ENCODE measurements around the gene MDH1B. TPM values are rescaled to one million over a fixed set of nuclear protein-coding genes. Genes with fewer than 3 reads are reported as not detected.

Gene MDH1B
- total RNA-seq, 2 donors from 2014 or later = 1.0 to 3.0 TPM

DNA sequence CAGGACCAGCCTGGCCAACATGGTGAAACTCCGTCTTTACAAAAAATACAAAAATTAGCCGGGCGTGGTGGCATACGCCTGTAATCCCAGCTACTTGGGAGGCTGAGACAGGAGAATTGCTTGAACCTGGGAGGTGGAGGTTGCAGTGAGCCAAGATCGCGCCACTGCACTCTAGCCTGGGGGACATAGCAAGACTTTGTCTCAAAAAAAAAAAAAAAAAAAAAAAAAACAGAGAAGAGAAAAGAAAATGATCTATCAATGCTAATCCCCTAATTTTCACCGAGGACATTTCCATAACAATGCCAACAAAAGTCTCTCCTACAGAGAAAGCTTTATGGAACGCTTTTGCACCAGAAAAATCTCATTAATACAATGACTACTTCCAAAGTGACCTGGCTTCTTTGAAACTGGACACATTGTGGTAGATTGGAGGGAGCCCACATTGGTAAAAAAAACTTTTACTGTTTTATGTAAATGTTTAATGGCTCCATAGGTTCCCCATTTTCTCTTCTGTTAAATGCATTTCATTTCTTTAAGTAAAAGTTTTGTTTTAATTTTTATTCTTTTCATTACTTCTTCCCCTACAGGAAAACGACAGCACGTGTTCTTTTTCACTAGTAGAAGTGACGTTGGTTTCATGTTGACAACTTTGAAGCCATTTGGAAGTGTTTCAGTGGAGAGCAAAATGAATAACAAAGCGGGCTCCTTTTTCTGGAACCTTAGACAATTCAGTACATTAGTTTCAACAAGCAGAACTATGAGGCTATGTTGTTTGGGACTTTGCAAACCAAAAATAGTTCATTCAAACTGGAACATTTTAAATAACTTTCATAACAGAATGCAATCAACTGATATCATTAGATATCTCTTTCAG lies 1.2 kb upstream of the MDH1B start:
- TF ChIP-seq, protein P1, sequence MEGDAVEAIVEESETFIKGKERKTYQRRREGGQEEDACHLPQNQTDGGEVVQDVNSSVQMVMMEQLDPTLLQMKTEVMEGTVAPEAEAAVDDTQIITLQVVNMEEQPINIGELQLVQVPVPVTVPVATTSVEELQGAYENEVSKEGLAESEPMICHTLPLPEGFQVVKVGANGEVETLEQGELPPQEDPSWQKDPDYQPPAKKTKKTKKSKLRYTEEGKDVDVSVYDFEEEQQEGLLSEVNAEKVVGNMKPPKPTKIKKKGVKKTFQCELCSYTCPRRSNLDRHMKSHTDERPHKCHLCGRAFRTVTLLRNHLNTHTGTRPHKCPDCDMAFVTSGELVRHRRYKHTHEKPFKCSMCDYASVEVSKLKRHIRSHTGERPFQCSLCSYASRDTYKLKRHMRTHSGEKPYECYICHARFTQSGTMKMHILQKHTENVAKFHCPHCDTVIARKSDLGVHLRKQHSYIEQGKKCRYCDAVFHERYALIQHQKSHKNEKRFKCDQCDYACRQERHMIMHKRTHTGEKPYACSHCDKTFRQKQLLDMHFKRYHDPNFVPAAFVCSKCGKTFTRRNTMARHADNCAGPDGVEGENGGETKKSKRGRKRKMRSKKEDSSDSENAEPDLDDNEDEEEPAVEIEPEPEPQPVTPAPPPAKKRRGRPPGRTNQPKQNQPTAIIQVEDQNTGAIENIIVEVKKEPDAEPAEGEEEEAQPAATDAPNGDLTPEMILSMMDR (IDR thresholded peaks at IDR 0.05) = no peak
- no peak for TF ChIP-seq POLR2A (IDR thresholded peaks at IDR 0.05)
- peak overlapping the region; percentile 74 to 89 (median 81) for H3K27ac ChIP-seq
- peak overlapping the region; percentile 20 to 43 for H3K4me3 ChIP-seq
- intact Hi-C loops (cut with DNase I) = no loop called here
- no peaks in the 10 kb centered on the region for H3K9me3 ChIP-seq
- 39 to 52% methylated on average over 9 to 12 of the region's 12 CpGs for WGBS, 2 donors
- no peak for ATAC-seq
- H3K36me3 ChIP-seq (replicated peaks in 1 of 2; ENCODE audit: insufficient read depth in 1 of 2, low read depth in 2 of 2) = peaks cover 0 to 2% of the 10 kb centered on the region in 2 donors
- H3K27me3 ChIP-seq = no peaks in the 10 kb centered on the region
- peaks cover 31% of the 10 kb centered on the region for H3K4me1 ChIP-seq
- no peak for DNase-seq

DNA sequence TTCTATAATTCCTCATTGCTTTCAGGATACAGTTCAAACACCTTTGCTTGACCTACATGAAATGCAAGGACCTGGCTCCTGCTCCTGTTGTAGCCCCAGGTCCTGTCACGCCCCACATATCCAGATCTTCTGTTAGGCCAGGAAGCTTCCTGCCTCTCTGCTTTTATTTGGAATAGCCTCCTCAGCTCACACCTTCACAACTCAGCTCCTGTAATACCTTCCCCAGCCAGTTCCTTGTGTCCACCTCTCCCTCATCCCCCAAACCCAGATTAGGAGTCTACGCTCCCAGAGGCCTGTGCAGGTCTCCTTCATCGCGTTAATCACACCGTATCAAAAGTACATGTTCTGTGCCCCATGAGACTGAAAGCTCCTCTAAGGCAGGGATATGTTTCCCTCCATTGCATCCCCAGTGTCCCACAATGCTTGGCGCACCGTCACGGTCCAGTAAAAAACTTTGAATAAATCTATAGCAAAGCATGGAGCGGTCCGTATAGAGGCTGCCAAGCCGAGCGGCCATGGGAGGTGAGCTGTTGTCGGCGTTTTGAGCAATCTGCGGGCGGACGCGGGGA lies 371 bp downstream of the MDH1B start:
- ATAC-seq (no peak), DNase-seq (no peak)
- H3K9me3 ChIP-seq = no peaks in the 10 kb centered on the region
- 7 to 14% methylated on average over 11 to 18 of the region's 18 CpGs for WGBS, 2 donors
- no peaks in the 10 kb centered on the region for H3K27me3 ChIP-seq
- intact Hi-C loops (cut with DNase I) = no loop called here
- TF ChIP-seq, protein P1 (IDR thresholded peaks at IDR 0.05) = no peak
- no peak for TF ChIP-seq POLR2A (IDR thresholded peaks at IDR 0.05)
- H3K27ac ChIP-seq = peak overlapping the region; percentile 74 to 89 (median 81)
- H3K4me3 ChIP-seq = peak overlapping the region; percentile 20 to 43
- H3K36me3 ChIP-seq (replicated peaks in 1 of 2; ENCODE audit: insufficient read depth in 1 of 2, low read depth in 2 of 2) = no peaks in the 10 kb centered on the region
- peaks cover 31% of the 10 kb centered on the region for H3K4me1 ChIP-seq

DNA sequence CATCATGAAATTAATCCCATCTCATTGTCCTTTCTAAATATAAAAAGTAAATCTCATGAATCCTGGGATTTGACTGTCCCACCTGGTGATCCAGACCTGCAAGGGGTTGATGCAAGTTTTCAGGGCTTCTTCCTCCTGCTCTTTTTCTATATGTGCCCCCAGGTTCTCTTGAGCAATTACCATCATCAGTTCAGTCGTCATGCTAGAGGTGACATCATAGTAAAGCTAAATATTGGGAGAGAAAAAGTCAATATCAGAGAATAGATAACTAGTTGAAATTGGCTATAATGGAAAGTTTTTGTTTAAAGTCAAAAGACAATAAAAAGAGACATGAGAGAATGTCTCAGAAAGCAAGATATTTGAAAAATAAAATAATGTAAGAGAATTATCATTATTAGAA lies 8.3 kb downstream of the MDH1B start:
- no peak overlapping the region for H3K27ac ChIP-seq
- no peaks in the 10 kb centered on the region for H3K27me3 ChIP-seq
- whole genome bisulfite sequencing, 2 donors = 12 to 17% methylated on average over 1 of the region's 1 CpG
- TF ChIP-seq, protein P1 (IDR thresholded peaks at IDR 0.05) = no peak
- no peak for TF ChIP-seq POLR2A (IDR thresholded peaks at IDR 0.05)
- DNase-seq (no peak), ATAC-seq (no peak)
- no peak overlapping the region for H3K4me3 ChIP-seq
- H3K9me3 ChIP-seq = no peaks in the 10 kb centered on the region
- intact Hi-C loops (cut with DNase I) = no loop called here
- H3K36me3 ChIP-seq (replicated peaks in 1 of 2; ENCODE audit: insufficient read depth in 1 of 2, low read depth in 2 of 2) = no peaks in the 10 kb centered on the region
- no peaks in the 10 kb centered on the region for H3K4me1 ChIP-seq

DNA sequence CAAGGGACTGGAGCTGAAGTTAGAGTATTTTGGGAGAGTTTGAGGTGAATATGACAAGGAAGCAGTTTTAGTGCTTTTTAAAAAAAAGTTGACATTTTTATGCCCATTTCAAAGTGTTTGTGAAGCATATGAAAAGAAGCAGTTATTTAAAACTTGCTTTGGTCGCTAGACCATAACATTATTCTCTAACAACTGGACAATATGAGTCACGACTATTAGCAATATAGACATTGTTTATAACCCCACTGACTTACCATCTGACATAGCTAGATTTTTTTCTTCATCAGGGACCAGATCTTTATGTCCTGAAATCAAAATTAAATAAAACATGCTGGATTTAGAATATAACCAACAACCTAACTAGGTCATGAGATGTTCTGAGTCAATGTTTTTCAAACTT lies 24.3 kb downstream of the MDH1B start:
- DNase-seq (no peak), ATAC-seq (no peak)
- Histone ChIP-seq H3K4me3 (no peak overlapping the region), H3K4me1 (no peaks in the 10 kb centered on the region), H3K36me3 (replicated peaks in 1 of 2; ENCODE audit: insufficient read depth in 1 of 2, low read depth in 2 of 2) (no peaks in the 10 kb centered on the region), H3K9me3 (no peaks in the 10 kb centered on the region), H3K27ac (no peak overlapping the region), H3K27me3 (no peaks in the 10 kb centered on the region)
- intact Hi-C loops (cut with DNase I) = no loop called here
- 38 to 41% methylated on average over 2 of the region's 2 CpGs for WGBS, 2 donors
- TF ChIP-seq, protein P1 (IDR thresholded peaks at IDR 0.05) = no peak
- no peak for TF ChIP-seq POLR2A (IDR thresholded peaks at IDR 0.05)
